Measurements from ENCODE around the gene SLC8B1.
A peak's percentile ranks its signal among the peaks of the same experiment; 100 is the strongest.

SLC8B1 gene

DNA sequence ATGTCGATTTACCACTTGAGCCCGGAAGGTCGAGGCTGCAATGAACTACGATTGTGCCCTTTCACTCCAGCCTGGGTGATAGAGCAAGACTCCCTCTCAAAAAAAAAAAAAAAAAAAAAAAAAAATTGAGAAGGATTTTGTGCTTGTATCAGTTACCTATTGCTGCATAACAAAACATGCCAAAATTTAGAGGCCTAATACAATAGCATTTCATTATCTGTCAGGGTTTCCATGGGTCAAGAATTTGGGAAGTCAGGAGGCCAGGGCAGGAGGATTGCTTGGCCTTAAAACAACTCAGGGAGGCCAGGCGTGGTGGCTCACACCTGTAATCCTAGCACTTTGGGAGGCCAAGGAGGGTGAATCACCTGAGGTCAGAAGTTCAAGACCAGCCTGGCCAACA, 4.6 kb upstream of the SLC8B1 start:
- Histone ChIP-seq H3K27ac (ENCODE audit: low read depth in 2 of 2, low read length in 2 of 2) (no peak overlapping the region), H3K9ac (ENCODE audit: low read depth in 1 of 2, low read length in 2 of 2) (no peak overlapping the region)

DNA sequence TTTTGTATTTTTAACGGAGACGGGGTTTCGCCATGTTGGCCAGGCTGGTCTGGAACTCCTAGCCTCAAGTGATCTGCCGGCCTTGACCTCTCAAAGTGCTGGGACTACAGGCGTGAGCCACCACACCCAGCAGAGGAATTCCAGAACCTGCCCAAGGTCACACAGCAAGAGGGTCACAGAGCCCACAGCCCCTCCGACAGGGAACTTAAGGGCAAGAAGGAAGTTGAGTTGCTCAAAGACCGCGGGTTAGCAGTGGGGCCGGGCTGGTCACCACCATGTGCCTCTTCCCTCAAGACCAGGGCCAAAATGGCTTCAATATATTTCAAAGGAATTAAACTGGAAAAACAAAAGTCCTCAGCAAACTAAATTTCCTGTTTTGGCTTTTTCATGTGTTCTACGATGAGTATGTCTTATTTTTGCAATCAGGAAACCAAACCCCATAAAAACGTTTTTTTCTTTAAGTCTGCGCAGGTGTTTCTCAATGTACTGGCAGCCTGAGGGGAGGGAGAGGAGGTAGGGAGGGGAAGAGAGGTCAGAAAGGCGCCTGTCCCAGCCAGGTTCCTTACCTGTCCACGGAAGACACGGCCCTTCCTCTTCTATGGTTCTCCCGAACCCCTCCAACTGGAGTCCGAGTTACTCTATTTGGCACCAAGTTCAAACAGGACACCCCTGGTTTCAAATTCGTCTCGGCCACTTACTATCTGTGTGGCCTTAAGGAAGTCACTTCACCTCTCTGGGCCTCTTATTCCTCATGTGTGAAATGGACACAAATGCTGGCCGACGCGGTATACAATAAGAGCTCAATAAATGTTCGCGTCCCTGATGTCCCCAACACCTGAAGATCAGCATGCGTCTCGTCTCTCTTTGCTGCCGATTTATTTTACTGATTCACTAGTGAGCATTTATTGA, 778 bp downstream of the SLC8B1 start:
- peaks cover 9 to 14% of the 10 kb centered on the region in 2 donors for H3K4me1 ChIP-seq (ENCODE audit: control insufficient read depth in 2 of 2, insufficient read depth in 2 of 2, low read length in 2 of 2)
- H3K9me3 ChIP-seq (ENCODE audit: control insufficient read depth in 2 of 2, low read length in 2 of 2), result no peaks in the 10 kb centered on the region
- peaks cover 21 to 22% of the 10 kb centered on the region in 2 donors for H3K36me3 ChIP-seq (ENCODE audit: control insufficient read depth in 2 of 2, insufficient read depth in 2 of 2, low read length in 2 of 2)
- H3K27ac ChIP-seq (ENCODE audit: low read depth in 2 of 2, low read length in 2 of 2), result peak overlapping the region; percentile 75 to 82
- H3K9ac ChIP-seq (ENCODE audit: low read depth in 1 of 2, low read length in 2 of 2), result peak overlapping the region; percentile 91 to 94
- H3K4me3 ChIP-seq (ENCODE audit: low read length in 2 of 2), result peak overlapping the region; percentile 84 to 98
- no peaks in the 10 kb centered on the region for H3K27me3 ChIP-seq (ENCODE audit: control insufficient read depth in 2 of 2, insufficient read depth in 2 of 2, low read length in 2 of 2)

More for the DNA sequence above, 4.6 kb upstream of the SLC8B1 start:
- Histone ChIP-seq H3K36me3 (ENCODE audit: control insufficient read depth in 2 of 2, insufficient read depth in 2 of 2, low read length in 2 of 2) (no peaks in the 10 kb centered on the region), H3K27me3 (ENCODE audit: control insufficient read depth in 2 of 2, insufficient read depth in 2 of 2, low read length in 2 of 2) (no peaks in the 10 kb centered on the region), H3K9me3 (ENCODE audit: control insufficient read depth in 2 of 2, low read length in 2 of 2) (no peaks in the 10 kb centered on the region), H3K4me1 (ENCODE audit: control insufficient read depth in 2 of 2, insufficient read depth in 2 of 2, low read length in 2 of 2) (peaks cover 0 to 7% of the 10 kb centered on the region in 2 donors), H3K4me3 (ENCODE audit: low read length in 2 of 2) (no peak overlapping the region)

GRCh38 chr12:113333418-113333750, 1.5 kb downstream of the SLC8B1 start:
- peak overlapping the region; percentile 1 to 9 for H3K27ac ChIP-seq (ENCODE audit: low read depth in 2 of 2, low read length in 2 of 2)
- H3K36me3 ChIP-seq (ENCODE audit: control insufficient read depth in 2 of 2, insufficient read depth in 2 of 2, low read length in 2 of 2), result peaks cover 21 to 22% of the 10 kb centered on the region in 2 donors
- no peaks in the 10 kb centered on the region for H3K27me3 ChIP-seq (ENCODE audit: control insufficient read depth in 2 of 2, insufficient read depth in 2 of 2, low read length in 2 of 2)
- peak overlapping the region; percentile 91 to 94 for H3K9ac ChIP-seq (ENCODE audit: low read depth in 1 of 2, low read length in 2 of 2)
- H3K4me3 ChIP-seq (ENCODE audit: low read length in 2 of 2), result peak overlapping the region; percentile 28 to 84
- peaks cover 9 to 14% of the 10 kb centered on the region in 2 donors for H3K4me1 ChIP-seq (ENCODE audit: control insufficient read depth in 2 of 2, insufficient read depth in 2 of 2, low read length in 2 of 2)
- H3K9me3 ChIP-seq (ENCODE audit: control insufficient read depth in 2 of 2, low read length in 2 of 2), result no peaks in the 10 kb centered on the region

GRCh38 chr12:113332688-113333417, 2.1 kb downstream of the SLC8B1 start:
- H3K27ac ChIP-seq (ENCODE audit: low read depth in 2 of 2, low read length in 2 of 2), result peak overlapping the region; percentile 1 to 9

GRCh38 chr12:113330505-113330904, 4.4 kb downstream of the SLC8B1 start:
- H3K36me3 ChIP-seq (ENCODE audit: control insufficient read depth in 2 of 2, insufficient read depth in 2 of 2, low read length in 2 of 2), result peaks cover 21 to 22% of the 10 kb centered on the region in 2 donors
- no peak overlapping the region for H3K9ac ChIP-seq (ENCODE audit: low read depth in 1 of 2, low read length in 2 of 2)
- no peaks in the 10 kb centered on the region for H3K27me3 ChIP-seq (ENCODE audit: control insufficient read depth in 2 of 2, insufficient read depth in 2 of 2, low read length in 2 of 2)
- peaks cover 9 to 16% of the 10 kb centered on the region in 2 donors for H3K4me1 ChIP-seq (ENCODE audit: control insufficient read depth in 2 of 2, insufficient read depth in 2 of 2, low read length in 2 of 2)
- H3K4me3 ChIP-seq (ENCODE audit: low read length in 2 of 2), result no peak overlapping the region
- no peaks in the 10 kb centered on the region for H3K9me3 ChIP-seq (ENCODE audit: control insufficient read depth in 2 of 2, low read length in 2 of 2)
- H3K27ac ChIP-seq (ENCODE audit: low read depth in 2 of 2, low read length in 2 of 2), result no peak overlapping the region

More at GRCh38 chr12:113332688-113333417, 2.1 kb downstream of the SLC8B1 start:
- Histone ChIP-seq H3K36me3 (ENCODE audit: control insufficient read depth in 2 of 2, insufficient read depth in 2 of 2, low read length in 2 of 2) (peaks cover 21 to 22% of the 10 kb centered on the region in 2 donors), H3K27me3 (ENCODE audit: control insufficient read depth in 2 of 2, insufficient read depth in 2 of 2, low read length in 2 of 2) (no peaks in the 10 kb centered on the region), H3K9ac (ENCODE audit: low read depth in 1 of 2, low read length in 2 of 2) (no peak overlapping the region), H3K9me3 (ENCODE audit: control insufficient read depth in 2 of 2, low read length in 2 of 2) (no peaks in the 10 kb centered on the region), H3K4me3 (ENCODE audit: low read length in 2 of 2) (peak overlapping the region; percentile 28 to 60), H3K4me1 (ENCODE audit: control insufficient read depth in 2 of 2, insufficient read depth in 2 of 2, low read length in 2 of 2) (peaks cover 9 to 14% of the 10 kb centered on the region in 2 donors)

DNA sequence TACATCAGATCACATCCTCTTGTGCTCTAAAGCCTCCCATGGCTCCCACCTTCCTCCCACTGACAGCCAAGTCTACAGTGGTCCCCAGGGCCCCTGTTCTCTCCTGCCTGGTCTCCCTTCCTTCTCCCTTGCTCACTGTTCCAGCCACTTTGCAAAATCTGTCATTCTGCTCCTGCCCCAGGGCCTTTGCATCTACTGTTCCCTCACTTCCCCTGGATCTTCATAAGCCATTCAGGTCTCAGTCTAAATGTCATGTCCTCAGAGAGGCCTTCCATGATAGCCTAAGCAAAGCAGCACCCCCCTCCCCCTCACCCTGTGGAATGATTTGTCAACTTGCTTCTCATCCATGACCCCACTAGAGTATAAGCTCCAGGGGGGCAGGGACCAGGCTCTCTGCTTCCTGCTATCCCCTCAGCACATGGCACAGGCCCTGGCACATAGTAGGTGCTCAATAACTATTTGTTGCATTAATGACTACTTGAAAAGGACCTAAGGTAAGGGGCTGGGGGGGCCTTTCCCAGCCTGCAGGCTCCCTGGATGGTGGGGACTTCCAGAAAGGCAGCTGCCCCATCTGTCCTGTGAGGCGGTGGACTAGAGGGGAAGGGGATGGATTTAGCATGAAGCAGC, 5.0 kb downstream of the SLC8B1 start:
- peaks cover 21 to 22% of the 10 kb centered on the region in 2 donors for H3K36me3 ChIP-seq (ENCODE audit: control insufficient read depth in 2 of 2, insufficient read depth in 2 of 2, low read length in 2 of 2)
- H3K27ac ChIP-seq (ENCODE audit: low read depth in 2 of 2, low read length in 2 of 2), result no peak overlapping the region
- H3K27me3 ChIP-seq (ENCODE audit: control insufficient read depth in 2 of 2, insufficient read depth in 2 of 2, low read length in 2 of 2), result no peaks in the 10 kb centered on the region
- no peak overlapping the region for H3K9ac ChIP-seq (ENCODE audit: low read depth in 1 of 2, low read length in 2 of 2)
- H3K4me3 ChIP-seq (ENCODE audit: low read length in 2 of 2), result no peak overlapping the region
- peaks cover 5 to 16% of the 10 kb centered on the region in 2 donors for H3K4me1 ChIP-seq (ENCODE audit: control insufficient read depth in 2 of 2, insufficient read depth in 2 of 2, low read length in 2 of 2)
- no peaks in the 10 kb centered on the region for H3K9me3 ChIP-seq (ENCODE audit: control insufficient read depth in 2 of 2, low read length in 2 of 2)

GRCh38 chr12:113329022-113329790, 5.7 kb downstream of the SLC8B1 start:
- Histone ChIP-seq H3K27me3 (ENCODE audit: control insufficient read depth in 2 of 2, insufficient read depth in 2 of 2, low read length in 2 of 2) (no peaks in the 10 kb centered on the region), H3K36me3 (ENCODE audit: control insufficient read depth in 2 of 2, insufficient read depth in 2 of 2, low read length in 2 of 2) (peaks cover 21 to 22% of the 10 kb centered on the region in 2 donors), H3K27ac (ENCODE audit: low read depth in 2 of 2, low read length in 2 of 2) (no peak overlapping the region), H3K4me3 (ENCODE audit: low read length in 2 of 2) (no peak overlapping the region), H3K4me1 (ENCODE audit: control insufficient read depth in 2 of 2, insufficient read depth in 2 of 2, low read length in 2 of 2) (peaks cover 2 to 14% of the 10 kb centered on the region in 2 donors), H3K9me3 (ENCODE audit: control insufficient read depth in 2 of 2, low read length in 2 of 2) (no peaks in the 10 kb centered on the region), H3K9ac (ENCODE audit: low read depth in 1 of 2, low read length in 2 of 2) (no peak overlapping the region)

GRCh38 chr12:113328368-113328889, 6.5 kb downstream of the SLC8B1 start:
- H3K9me3 ChIP-seq (ENCODE audit: control insufficient read depth in 2 of 2, low read length in 2 of 2), result no peaks in the 10 kb centered on the region
- H3K9ac ChIP-seq (ENCODE audit: low read depth in 1 of 2, low read length in 2 of 2), result no peak overlapping the region
- H3K36me3 ChIP-seq (ENCODE audit: control insufficient read depth in 2 of 2, insufficient read depth in 2 of 2, low read length in 2 of 2), result peaks cover 21 to 22% of the 10 kb centered on the region in 2 donors
- H3K4me3 ChIP-seq (ENCODE audit: low read length in 2 of 2), result no peak overlapping the region
- H3K27me3 ChIP-seq (ENCODE audit: control insufficient read depth in 2 of 2, insufficient read depth in 2 of 2, low read length in 2 of 2), result no peaks in the 10 kb centered on the region
- H3K4me1 ChIP-seq (ENCODE audit: control insufficient read depth in 2 of 2, insufficient read depth in 2 of 2, low read length in 2 of 2), result peaks cover 0 to 9% of the 10 kb centered on the region in 2 donors
- no peak overlapping the region for H3K27ac ChIP-seq (ENCODE audit: low read depth in 2 of 2, low read length in 2 of 2)

DNA sequence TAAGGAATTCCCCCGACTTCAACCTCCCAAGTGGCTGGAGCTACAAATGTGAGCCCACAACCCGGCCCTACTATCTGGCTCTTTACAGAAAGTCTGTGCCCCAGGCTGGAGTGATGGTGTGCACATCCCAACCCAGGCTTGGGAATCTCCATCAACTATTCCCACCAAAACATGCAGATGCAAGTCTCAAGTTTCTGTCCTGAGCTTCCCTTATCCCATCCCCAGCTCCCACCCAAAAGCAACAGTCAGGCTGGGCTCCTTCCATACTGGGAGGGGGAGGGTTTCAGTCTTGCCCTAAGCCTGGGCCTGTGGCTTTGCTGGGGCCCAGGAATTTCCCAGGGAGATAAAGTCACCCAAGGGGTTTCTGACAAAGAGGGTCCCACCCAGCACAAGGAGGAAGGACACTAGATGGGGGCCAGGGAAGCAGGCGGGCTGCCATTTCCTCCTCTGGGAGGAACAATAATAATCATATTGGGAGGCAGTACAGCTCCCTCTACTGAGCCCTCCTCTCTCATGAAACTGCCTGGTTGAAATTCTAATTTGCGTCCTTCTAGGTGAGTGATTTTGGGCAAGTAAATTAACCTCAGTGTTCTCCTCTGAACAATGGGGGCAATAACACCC, 8.0 kb downstream of the SLC8B1 start:
- H3K4me3 ChIP-seq (ENCODE audit: low read length in 2 of 2), result no peak overlapping the region
- H3K9ac ChIP-seq (ENCODE audit: low read depth in 1 of 2, low read length in 2 of 2), result no peak overlapping the region
- H3K36me3 ChIP-seq (ENCODE audit: control insufficient read depth in 2 of 2, insufficient read depth in 2 of 2, low read length in 2 of 2), result peaks cover 19 to 26% of the 10 kb centered on the region in 2 donors
- no peaks in the 10 kb centered on the region for H3K9me3 ChIP-seq (ENCODE audit: control insufficient read depth in 2 of 2, low read length in 2 of 2)
- H3K4me1 ChIP-seq (ENCODE audit: control insufficient read depth in 2 of 2, insufficient read depth in 2 of 2, low read length in 2 of 2), result peaks cover 0 to 2% of the 10 kb centered on the region in 2 donors
- H3K27ac ChIP-seq (ENCODE audit: low read depth in 2 of 2, low read length in 2 of 2), result peak overlapping the region in 1 of 2 donors; percentile 9
- no peaks in the 10 kb centered on the region for H3K27me3 ChIP-seq (ENCODE audit: control insufficient read depth in 2 of 2, insufficient read depth in 2 of 2, low read length in 2 of 2)
